Activated B cell treated with CpG ODN at 0.5 μM for 24 hours (primary cell): ENCODE data around the gene P2RX2. TPM values are rescaled to one million over a fixed set of nuclear protein-coding genes. Genes with fewer than 3 reads are reported as not detected.

Experiments
- ATAC-seq: fragments of 200-7000 bp; cut with Tn5 transposase; one replicate; pipeline ENCODE4 v1.10.0; 2021; ENCODE audit warnings: low read depth, mild to moderate bottlenecking, moderate library complexity
- CTCF ChIA-PET: fragments of 350-600 bp; sonication (Branson Sonifier 250); formaldehyde crosslinking; loops from one replicate; lab custom pipeline; 2021; ENCODE audit warnings: antibody characterized with exemption; lab: Charles Lee
- POLR2A ChIA-PET: fragments of 350-600 bp; sonication (Branson Sonifier 250); formaldehyde crosslinking; loops from one replicate; lab custom pipeline; 2021; ENCODE audit warnings: antibody characterized with exemption; lab: Charles Lee
- DNase-seq: peaks from one replicate; pipeline ENCODE4 v3.0.0; 2022
- H3K27ac Mint-ChIP-seq: one replicate; pipeline ENCODE4 v1.8.0; 2020; ENCODE audit warnings: mixed read lengths
- H3K27me3 Mint-ChIP-seq: one replicate; pipeline ENCODE4 v1.8.0; 2021; ENCODE audit warnings: mixed read lengths
- H3K36me3 Mint-ChIP-seq: one replicate; pipeline ENCODE4 v1.8.0; 2021; ENCODE audit warnings: low read depth, mixed read lengths
- H3K4me1 Mint-ChIP-seq: one replicate; pipeline ENCODE4 v1.8.0; 2021; ENCODE audit warnings: mixed read lengths
- H3K4me3 Mint-ChIP-seq: one replicate; pipeline ENCODE4 v1.8.0; 2020; ENCODE audit warnings: mild to moderate bottlenecking, mixed read lengths
- H3K9me3 Mint-ChIP-seq: one replicate; pipeline ENCODE4 v1.8.0; 2020; ENCODE audit warnings: mixed read lengths
- intact Hi-C: fragments of 100-400 bp; cut with micrococcal nuclease; formaldehyde crosslinking; loops from one replicate; pipeline ENCODE4 v1.15.1; 2024
- total RNA-seq: library from RNA; stranded (reverse); gene quantifications from 2 replicates; pipeline ENCODE4 v1.2.3, GENCODE V29; 2022
- TF ChIP-seq, protein P1 (sequence below): fragments of 200-600 bp; IDR thresholded peaks from one replicate; pipeline ENCODE4 v1.8.0; 2022; ENCODE audit warnings: antibody characterized with exemption, mild to moderate bottlenecking

P2RX2 gene
- total RNA-seq, 1 donor from 2014 or later = not detected

DNA sequence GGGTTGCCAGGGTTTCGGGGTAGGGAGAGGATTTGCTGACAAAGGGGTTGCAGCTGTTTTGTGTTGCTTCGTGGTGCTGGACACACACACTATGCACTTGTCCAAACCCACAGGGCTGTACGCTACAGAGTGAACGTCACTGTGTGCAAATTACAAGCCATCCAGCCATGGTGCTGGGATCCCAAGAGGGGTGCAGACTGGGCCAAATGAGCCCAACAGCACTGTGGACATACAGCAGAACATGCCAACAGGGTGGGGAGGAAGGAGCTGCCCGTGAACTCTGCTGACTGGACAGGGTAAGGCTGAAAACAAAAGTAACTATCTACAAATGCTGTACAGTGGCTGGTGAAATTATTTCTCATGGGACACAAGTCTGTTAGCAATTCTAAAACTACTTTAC is 43.4 kb downstream of the P2RX2 start:
- ATAC-seq (no peak), DNase-seq (no peak)
- CTCF ChIA-PET = no interaction called here
- TF ChIP-seq, protein P1, sequence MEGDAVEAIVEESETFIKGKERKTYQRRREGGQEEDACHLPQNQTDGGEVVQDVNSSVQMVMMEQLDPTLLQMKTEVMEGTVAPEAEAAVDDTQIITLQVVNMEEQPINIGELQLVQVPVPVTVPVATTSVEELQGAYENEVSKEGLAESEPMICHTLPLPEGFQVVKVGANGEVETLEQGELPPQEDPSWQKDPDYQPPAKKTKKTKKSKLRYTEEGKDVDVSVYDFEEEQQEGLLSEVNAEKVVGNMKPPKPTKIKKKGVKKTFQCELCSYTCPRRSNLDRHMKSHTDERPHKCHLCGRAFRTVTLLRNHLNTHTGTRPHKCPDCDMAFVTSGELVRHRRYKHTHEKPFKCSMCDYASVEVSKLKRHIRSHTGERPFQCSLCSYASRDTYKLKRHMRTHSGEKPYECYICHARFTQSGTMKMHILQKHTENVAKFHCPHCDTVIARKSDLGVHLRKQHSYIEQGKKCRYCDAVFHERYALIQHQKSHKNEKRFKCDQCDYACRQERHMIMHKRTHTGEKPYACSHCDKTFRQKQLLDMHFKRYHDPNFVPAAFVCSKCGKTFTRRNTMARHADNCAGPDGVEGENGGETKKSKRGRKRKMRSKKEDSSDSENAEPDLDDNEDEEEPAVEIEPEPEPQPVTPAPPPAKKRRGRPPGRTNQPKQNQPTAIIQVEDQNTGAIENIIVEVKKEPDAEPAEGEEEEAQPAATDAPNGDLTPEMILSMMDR = no peak
- Mint-ChIP-seq H3K27ac (no peak overlapping the region), H3K27me3 (no peaks in the 10 kb centered on the region), H3K4me3 (no peak overlapping the region), H3K36me3 (peaks cover 91% of the 10 kb centered on the region), H3K4me1 (no peaks in the 10 kb centered on the region), H3K9me3 (no peaks in the 10 kb centered on the region)
- POLR2A ChIA-PET = no interaction called here
- intact Hi-C loops = no loop called here

DNA sequence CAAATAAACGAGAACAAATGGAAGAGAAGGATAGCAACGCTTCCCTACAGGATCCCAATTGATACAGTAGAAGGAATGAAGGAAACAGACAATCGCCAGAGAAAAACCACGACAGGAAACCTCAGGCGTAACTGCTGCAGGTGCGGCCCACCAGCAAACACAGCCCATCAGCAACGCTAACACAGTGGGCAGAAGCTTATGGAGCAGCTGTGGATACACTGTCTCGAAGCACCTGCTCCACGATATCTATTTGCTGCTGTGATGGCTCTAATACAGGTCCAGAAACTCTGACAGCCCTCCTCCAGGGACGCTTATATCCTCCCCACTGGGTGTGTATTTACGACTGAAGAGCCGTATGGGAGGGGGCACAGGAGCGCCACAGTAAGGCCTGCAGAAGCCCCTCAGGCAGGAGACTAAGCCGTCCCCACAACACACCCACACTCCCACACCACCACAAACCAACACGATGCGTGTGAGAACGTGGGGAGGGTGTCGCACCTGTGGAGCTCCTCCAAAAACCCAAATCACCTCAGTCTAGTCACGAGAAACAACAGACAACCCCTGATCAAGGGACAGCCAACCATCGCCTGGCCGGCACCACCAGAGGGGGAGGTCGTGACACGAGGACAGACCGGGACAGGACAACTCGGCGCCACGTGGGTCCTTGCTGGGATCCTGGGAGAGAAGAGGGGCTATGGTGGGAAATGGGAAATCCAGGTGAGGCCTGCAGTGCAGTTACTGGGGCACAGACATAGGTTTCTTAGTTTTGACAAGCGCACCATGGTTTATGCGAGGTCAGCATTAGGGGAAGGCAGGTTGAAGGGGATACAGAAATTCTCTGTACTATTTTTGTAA is 44.6 kb downstream of the P2RX2 start:
- CTCF ChIA-PET = no interaction called here
- no peak for ATAC-seq
- TF ChIP-seq, protein P1 = no peak
- no peaks in the 10 kb centered on the region for H3K27me3 Mint-ChIP-seq
- H3K27ac Mint-ChIP-seq = no peak overlapping the region
- no peaks in the 10 kb centered on the region for H3K4me1 Mint-ChIP-seq
- POLR2A ChIA-PET = no interaction called here
- intact Hi-C loops = no loop called here
- no peak for DNase-seq
- no peaks in the 10 kb centered on the region for H3K9me3 Mint-ChIP-seq
- peaks cover 91% of the 10 kb centered on the region for H3K36me3 Mint-ChIP-seq
- no peak overlapping the region for H3K4me3 Mint-ChIP-seq

DNA sequence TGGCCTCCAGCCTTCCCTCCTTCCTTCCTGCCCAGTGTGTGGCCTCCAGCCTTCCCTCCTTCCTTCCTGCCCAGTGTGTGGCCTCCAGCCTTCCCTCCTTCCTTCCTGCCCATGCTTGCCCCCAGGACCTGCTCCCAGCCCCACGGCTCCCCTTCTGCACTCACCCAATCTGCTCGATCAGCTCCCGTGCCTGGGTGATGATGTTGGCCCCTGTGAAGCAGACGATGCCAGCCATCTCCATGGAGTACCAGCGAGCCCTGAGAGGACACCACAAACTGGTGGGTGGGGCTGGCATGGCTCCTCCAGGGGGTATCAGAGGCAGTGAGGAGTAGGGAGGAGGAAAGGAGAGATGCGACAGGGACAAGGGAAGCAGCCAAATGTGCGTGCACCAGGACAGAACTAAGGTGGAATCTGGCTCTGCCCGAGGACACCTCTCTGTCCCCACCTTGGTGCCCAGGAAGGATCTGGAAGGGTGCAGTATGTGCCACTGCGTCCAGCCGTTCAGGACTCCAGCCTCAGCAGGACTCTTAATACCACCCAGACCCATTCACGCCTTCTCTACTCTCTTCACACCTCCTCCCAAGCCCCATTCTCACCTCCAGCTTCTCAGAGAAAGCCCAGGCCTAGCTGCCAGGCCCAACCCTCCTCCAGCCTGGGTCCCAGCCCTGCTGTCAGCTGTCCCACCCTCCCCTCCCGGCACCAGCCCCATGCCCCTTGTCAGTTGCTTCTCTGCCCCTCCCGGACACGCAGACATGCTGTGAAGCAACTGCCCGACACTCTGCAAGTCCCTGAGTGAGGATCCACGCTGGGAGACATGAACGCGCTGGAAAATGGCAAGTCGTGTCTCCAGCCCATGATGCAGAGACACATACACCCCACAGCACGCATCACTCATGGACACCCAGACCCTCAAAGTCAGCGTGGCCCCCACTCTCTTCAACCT is 45.9 kb downstream of the P2RX2 start:
- H3K36me3 Mint-ChIP-seq = peaks cover 93% of the 10 kb centered on the region
- TF ChIP-seq, protein P1 = no peak
- CTCF ChIA-PET = no interaction called here
- ATAC-seq (no peak), DNase-seq (no peak)
- H3K4me3 Mint-ChIP-seq = no peak overlapping the region
- H3K27me3 Mint-ChIP-seq = no peaks in the 10 kb centered on the region
- H3K27ac Mint-ChIP-seq = no peak overlapping the region
- intact Hi-C loops = no loop called here
- POLR2A ChIA-PET = no interaction called here
- no peaks in the 10 kb centered on the region for H3K4me1 Mint-ChIP-seq
- H3K9me3 Mint-ChIP-seq = no peaks in the 10 kb centered on the region

DNA sequence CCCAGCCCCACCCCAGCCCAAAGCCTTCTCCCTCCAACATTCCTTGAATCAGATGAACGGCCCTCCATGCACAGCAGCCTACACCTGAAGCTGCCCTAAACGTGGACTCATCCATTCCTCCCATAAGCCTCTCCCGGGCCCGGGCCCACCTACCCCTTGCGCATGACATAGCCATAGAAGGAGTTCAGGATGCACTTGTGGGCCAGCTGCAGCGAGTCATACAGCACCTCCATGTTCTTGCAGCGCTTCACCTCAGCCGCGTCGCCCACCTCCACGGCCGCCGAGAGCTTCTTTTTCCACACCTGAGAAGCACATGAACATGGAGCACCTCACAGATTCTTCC is 46.5 kb downstream of the P2RX2 start:
- intact Hi-C loops = no loop called here
- DNase-seq (no peak), ATAC-seq (no peak)
- TF ChIP-seq, protein P1 = no peak
- Mint-ChIP-seq H3K9me3 (no peaks in the 10 kb centered on the region), H3K4me1 (no peaks in the 10 kb centered on the region), H3K36me3 (peaks cover 93% of the 10 kb centered on the region), H3K27ac (no peak overlapping the region), H3K4me3 (no peak overlapping the region), H3K27me3 (no peaks in the 10 kb centered on the region)
- ChIA-PET CTCF (no interaction called here), POLR2A (no interaction called here)

DNA sequence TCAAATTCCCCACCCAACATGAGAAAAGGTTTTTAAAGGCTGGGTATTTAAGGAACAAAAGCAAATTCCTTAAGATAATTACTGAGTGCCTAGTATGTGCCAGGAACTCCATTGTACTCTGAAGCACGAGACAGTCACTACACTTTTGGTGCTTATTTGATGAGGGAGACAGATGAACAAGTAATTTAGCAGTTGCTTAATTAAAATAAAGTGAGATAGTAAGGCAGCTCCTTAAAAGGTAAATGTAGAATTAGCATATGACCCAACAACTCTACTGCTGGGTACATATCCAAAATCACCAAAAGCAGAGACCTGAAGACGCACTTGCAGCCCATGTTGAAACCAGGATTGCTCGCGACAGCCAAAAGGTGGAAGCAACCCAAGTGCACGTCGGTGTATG is 47.2 kb downstream of the P2RX2 start:
- ChIA-PET POLR2A (no interaction called here), CTCF (no interaction called here)
- Mint-ChIP-seq H3K9me3 (no peaks in the 10 kb centered on the region), H3K27ac (no peak overlapping the region), H3K36me3 (peaks cover 87% of the 10 kb centered on the region), H3K4me1 (no peaks in the 10 kb centered on the region), H3K4me3 (no peak overlapping the region), H3K27me3 (no peaks in the 10 kb centered on the region)
- intact Hi-C loops = no loop called here
- DNase-seq (no peak), ATAC-seq (no peak)
- TF ChIP-seq, protein P1 = no peak
